Hepatocyte (in vitro differentiated cells): ENCODE measurements around the gene TCOF1.

Experiments used
- CTCF ChIP-seq: fragments of 200-600 bp; sonication (generic); IDR thresholded peaks from 2 replicates; pipeline ENCODE4 v1.5.1; 2016; ENCODE audit warnings: antibody characterized with exemption, mild to moderate bottlenecking; ENCODE audit not compliant: poor library complexity
- EZH2 ChIP-seq: fragments of 200-600 bp; sonication (generic); IDR thresholded peaks from 2 replicates; pipeline ENCODE4 v1.6.1; 2016; ENCODE audit warnings: antibody characterized with exemption, mild to moderate bottlenecking, borderline replicate concordance

- no peak for TF ChIP-seq CTCF
- TF ChIP-seq EZH2: no peak
Observed at GRCh38 chr5:150347451-150347850, 10.0 kb upstream of the TCOF1 start.
